ENCODE measurements around the gene FKBP5.
"Not testable (repeated sequence)": the region's sequence is repeated elsewhere in the genome, so short reads cannot be mapped to it uniquely, and the experiment has no call there.

FKBP5 gene

GRCh38 chr6:35605600-35605999, 83.1 kb downstream of the FKBP5 start:
- DNase-seq = no peak

- no peak for DNase-seq
Measured at GRCh38 chr6:35603326-35604202, 85.2 kb downstream of the FKBP5 start.

DNA sequence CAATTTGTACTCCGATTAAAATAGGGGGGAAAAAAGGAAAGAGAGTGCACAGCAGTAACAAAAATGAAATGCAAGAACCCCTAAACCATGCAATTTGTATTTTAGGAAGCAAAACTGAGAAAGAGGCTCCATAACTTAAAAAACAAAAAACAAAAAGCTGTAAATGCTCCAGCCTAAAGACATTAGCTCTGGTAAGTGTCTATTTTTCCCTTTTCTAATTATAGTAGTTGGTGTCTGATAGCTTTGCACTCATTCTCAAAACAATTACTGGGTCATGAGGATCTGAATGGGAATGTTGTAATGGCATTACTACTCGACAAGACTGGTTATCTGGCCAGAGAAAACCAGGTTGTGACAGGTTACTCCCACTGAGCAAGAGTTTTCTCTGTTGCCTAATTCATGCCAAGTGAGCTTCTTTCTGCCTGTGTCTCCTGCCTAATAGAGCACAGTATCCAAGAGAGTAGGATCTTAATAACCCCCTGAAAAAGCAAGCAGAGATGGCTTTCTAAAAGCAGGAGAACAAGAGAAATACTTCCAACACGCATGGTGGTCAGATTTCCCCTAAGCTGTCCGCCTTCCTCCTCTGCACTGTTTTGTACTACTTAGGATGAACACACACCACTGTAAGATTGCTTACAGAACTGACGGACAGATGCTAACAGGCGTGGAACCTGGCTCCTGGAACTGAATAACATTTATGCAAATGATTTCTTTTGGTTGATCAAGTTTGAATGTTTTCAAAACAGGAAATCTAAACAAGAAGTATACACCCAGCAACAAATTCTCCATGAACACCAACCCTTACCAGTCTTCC, 86.4 kb downstream of the FKBP5 start:
- no peak for DNase-seq

DNA sequence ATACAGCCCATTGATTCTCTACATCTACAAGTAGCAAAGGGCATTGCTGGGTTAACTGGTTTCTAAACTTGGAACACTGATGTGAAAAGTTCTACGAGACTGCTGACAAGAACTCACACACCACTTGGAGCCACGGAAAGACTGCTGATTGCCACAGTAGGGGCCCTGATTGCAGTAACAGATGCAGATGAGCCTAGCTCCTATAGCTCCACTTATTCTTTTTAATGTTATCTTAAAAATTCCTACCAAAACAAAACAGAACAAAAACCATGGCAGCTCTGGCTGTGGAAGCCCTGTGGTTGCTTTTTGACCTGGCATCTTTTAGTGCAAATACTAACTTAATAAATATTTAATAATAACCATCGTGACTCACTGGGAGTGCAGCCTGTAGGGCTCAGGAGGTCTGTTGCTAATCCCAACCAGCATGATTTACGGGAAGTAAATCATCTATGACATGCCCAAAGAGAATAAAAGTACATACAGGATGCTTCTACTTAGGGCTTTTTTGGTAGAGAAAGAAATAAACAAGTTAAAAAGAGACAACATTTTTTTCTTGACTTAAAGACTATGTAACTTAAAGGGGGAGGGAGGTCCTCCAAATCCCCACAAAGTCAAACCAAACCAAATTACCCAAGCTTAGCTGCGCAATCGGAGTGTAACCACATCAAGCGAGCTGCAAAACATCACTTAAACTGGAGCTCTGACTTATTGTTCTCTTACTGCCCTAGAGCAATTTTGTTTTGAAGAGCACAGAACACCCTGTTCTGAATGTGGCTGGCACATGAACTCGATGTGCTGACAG, 87.2 kb downstream of the FKBP5 start:
- peak; percentile 19 for DNase-seq

DNA sequence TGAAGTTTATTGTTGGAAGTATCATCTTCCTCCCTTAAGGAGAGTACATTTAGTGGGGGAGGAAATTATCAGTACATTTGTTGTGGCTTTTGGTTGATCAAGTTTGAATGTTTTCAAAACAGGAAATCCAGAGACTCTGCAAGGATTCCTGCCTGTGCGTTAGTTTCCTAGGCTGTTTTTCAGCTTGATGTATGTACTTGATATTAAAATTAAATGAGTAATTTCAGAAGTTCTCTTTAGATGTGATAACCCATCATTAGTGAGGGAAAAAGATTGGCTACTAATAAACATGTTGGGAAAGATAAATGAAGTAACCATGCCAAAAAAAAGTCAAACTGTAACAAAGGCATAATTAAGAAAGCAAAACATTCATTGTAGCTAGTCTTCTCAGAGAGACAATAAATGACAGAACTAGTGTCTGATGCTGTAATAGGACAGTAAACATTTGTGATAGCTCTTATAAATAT, 88.0 kb downstream of the FKBP5 start:
- DNase-seq = no peak

DNA sequence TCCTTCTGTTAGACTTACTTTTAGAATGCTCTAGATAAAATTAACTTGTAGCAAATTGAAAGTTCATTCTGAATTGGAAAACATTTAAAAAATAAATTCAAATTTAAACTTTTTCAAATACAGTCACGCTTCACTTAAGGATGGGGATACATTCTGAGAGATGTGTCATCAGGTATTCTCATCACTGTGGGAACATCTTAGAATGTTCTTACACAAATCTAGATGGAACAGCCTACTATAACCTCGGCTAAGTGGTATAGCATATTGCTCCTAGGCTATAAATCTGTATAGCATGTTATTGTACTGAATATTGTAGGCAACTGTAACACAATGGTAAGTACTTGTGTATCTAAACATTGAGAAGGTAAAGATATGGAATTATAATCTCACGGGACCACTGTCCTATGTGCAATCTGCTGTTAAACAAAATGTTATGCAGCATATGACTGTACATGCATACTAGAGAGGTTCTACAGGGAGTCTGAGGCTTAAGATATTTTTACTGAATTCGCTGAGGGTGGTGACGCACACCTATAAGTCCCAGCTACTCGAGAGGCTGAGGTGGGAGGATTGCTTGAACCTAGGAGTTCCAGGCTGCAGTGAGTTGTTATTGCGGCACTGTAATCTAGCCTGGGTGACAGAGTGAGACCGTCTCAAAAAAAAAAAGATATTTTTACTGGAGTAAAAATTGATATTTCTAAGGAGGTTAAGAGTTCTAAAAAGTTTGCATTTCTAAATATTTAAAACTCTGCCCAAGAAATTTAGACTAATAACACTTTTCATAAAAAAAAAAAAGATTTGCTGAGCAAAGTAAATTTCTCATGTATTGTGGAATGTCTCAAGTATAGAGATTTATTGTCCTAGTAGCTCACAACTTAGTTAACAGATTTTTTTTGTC, 88.7 kb downstream of the FKBP5 start:
- no peak for DNase-seq

GRCh38 chr6:35598621-35599020, 90.1 kb downstream of the FKBP5 start:
- DNase-seq = not testable (repeated sequence)

- DNase-seq = no peak
Measured at GRCh38 chr6:35596448-35597442, 92.0 kb downstream of the FKBP5 start.

- DNase-seq = no peak
Measured at GRCh38 chr6:35594503-35595186, 94.1 kb downstream of the FKBP5 start.

DNA sequence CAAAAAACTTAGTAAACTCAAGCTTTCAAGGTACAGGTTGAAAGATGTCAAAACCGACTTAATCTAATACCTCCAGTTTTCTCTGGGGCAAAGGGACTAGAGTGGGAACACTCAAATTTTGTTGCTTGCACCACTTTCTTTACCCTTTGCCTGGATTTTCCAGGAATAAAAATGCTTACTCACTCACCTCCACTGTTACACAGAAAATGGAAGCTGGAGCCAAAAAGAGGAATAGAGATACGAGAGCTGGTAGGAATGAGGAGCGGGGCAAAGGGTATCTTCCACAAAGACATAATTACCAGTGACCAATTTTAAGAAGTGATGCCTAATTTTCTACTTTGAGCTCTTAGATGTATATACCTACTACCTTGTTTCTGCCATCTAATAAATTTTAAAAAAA, 96.5 kb downstream of the FKBP5 start:
- DNase-seq = no peak

GRCh38 chr6:35590622-35591066, 98.1 kb downstream of the FKBP5 start:
- no peak for DNase-seq

DNA sequence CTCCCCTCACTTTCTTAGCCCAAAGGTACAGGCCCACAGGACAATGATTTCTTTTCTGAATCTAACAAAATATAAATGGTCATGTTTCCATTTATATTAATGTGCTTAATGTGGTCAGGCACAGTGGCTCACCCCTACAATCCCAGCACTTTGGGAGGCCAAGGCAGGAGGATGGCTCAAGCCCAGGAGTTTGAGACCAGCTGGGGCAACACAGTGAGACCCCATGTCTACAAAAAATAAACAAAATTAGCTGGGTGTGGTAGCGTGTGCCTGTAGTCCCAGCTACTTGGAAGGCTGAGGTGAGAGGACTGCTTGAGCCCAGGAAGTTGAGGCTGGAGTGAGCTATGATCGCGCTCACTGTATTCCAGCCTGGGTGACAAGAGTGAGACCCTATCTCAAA, 98.8 kb downstream of the FKBP5 start:
- DNase-seq = no peak

- no peak for DNase-seq
Measured at GRCh38 chr6:35589201-35589739, 99.4 kb downstream of the FKBP5 start.

DNA sequence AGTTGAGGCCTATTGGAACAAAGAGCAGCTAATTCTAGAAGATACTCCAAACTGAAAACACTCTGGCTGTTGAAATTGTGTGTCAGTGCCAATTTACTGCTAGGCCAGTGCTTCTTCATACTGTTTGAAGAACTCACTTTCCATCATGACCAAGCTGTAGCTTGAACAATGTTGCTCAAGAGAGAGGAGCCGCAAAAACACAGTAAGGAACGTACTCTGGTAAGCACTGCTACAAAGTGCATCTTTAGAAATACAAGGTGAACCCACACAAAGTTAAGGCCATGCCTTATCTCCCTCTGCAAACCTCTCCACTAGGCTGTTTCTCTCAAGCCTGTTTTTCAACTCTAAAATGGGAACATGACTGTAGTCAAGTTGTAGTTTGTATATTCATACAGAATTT, 101.5 kb downstream of the FKBP5 start:
- no peak for DNase-seq

DNA sequence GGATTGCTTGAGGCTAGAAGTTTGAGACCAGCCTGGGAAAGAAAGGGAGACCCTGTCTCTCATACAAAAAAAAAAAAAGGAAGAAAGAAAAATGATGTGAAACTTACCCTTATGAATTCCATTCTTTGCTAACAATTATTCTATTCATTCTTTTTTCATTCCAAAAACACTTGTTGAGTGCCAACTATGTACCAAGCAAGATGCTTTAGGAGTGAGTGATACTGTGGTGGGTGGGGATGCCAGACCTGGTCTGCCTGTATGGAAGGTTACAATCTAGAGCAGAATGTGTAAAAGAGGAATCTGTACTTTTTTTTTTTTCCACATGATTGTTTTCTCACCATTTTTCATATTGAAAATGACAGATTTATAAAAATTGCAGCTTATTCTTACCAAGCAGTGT, 102.2 kb downstream of the FKBP5 start:
- no peak for DNase-seq

DNA sequence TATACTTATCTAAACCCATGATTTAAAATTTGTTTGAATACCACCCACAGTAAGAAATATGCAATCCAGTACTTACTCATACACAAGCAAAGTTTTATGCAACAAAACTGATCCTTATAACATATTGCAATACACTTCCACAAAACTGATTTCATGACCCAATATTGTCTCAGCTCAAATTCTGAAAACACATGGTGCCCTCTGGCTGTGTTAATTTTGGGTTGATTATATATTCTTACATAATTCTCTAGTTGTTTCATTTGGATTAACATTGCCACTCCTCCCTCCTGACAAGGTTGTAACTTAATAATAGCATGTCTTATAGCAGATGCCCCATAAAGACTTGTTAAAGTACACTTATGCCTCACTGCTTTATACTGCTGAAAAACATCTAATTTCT, 103.1 kb downstream of the FKBP5 start:
- DNase-seq = no peak

GRCh38 chr6:35583893-35584688, 104.6 kb downstream of the FKBP5 start:
- peak; percentile 39 for DNase-seq

GRCh38 chr6:35582315-35582714, 106.4 kb downstream of the FKBP5 start:
- DNase-seq = no peak

DNA sequence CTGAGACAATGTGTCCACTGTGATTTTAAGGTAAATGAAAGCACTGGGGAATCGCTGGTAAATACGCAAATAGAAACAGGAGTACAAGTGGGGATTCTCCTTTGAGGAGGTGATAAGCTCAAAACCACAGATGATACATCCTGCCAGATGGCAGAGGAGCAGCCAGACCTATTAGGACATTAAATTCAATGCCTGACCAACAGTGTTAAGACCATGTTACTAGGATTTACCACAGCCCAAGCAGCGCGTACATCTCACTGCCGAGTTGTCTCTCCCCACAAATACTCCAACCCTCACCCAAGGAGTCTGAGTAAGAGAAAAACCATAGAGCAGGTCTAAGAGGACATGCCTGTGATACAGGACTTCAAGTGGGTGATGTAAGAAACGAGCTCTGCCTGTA, 107.1 kb downstream of the FKBP5 start:
- peak; percentile 46 for DNase-seq
